Measurements from ENCODE around the gene LAD1. TPM values are rescaled to one million over a fixed set of nuclear protein-coding genes. Genes with fewer than 3 reads are reported as not detected.

LAD1 gene
- total RNA-seq, 1 donor from 2014 or later, result not detected

- H3K27ac Mint-ChIP-seq, result no peak overlapping the region
- peaks cover 9% of the 10 kb centered on the region for H3K27me3 Mint-ChIP-seq (ENCODE audit: insufficient read depth)
- H3K4me3 Mint-ChIP-seq, result no peak overlapping the region
- intact Hi-C loops (cut with micrococcal nuclease), result no loop called here
- DNase-seq (ENCODE audit: low spot score), result no peak
- H3K9me3 Mint-ChIP-seq, result no peaks in the 10 kb centered on the region
- H3K36me3 Mint-ChIP-seq (ENCODE audit: low read depth), result no peaks in the 10 kb centered on the region
- H3K4me1 Mint-ChIP-seq (ENCODE audit: low read depth), result no peaks in the 10 kb centered on the region
Measured at GRCh38 chr1:201344206-201345080, 54.7 kb downstream of the LAD1 start.

- Mint-ChIP-seq H3K27ac (no peak overlapping the region), H3K9me3 (no peaks in the 10 kb centered on the region), H3K36me3 (ENCODE audit: low read depth) (no peaks in the 10 kb centered on the region), H3K27me3 (ENCODE audit: insufficient read depth) (peaks cover 15% of the 10 kb centered on the region), H3K4me1 (ENCODE audit: low read depth) (no peaks in the 10 kb centered on the region), H3K4me3 (no peak overlapping the region)
- intact Hi-C loops (cut with micrococcal nuclease), result no loop called here
- DNase-seq (ENCODE audit: low spot score), result no peak
Measured at GRCh38 chr1:201341377-201341776, 57.7 kb downstream of the LAD1 start.

GRCh38 chr1:201336711-201337450, 62.2 kb downstream of the LAD1 start:
- Mint-ChIP-seq H3K27me3 (ENCODE audit: insufficient read depth) (peaks cover 15% of the 10 kb centered on the region), H3K27ac (no peak overlapping the region), H3K4me3 (no peak overlapping the region), H3K4me1 (ENCODE audit: low read depth) (no peaks in the 10 kb centered on the region), H3K36me3 (ENCODE audit: low read depth) (no peaks in the 10 kb centered on the region), H3K9me3 (no peaks in the 10 kb centered on the region)
- DNase-seq (ENCODE audit: low spot score), result no peak
- intact Hi-C loops (cut with micrococcal nuclease), result no loop called here

- no peak overlapping the region for H3K4me3 Mint-ChIP-seq
- no peaks in the 10 kb centered on the region for H3K4me1 Mint-ChIP-seq (ENCODE audit: low read depth)
- intact Hi-C loops (cut with micrococcal nuclease), result no loop called here
- no peaks in the 10 kb centered on the region for H3K9me3 Mint-ChIP-seq
- no peak for DNase-seq (ENCODE audit: low spot score)
- peaks cover 11% of the 10 kb centered on the region for H3K27me3 Mint-ChIP-seq (ENCODE audit: insufficient read depth)
- no peaks in the 10 kb centered on the region for H3K36me3 Mint-ChIP-seq (ENCODE audit: low read depth)
- no peak overlapping the region for H3K27ac Mint-ChIP-seq
Measured at GRCh38 chr1:201335901-201336300, 63.2 kb downstream of the LAD1 start.

GRCh38 chr1:201335174-201335870, 63.8 kb downstream of the LAD1 start:
- H3K9me3 Mint-ChIP-seq, result no peaks in the 10 kb centered on the region
- intact Hi-C loops (cut with micrococcal nuclease), result no loop called here
- no peak overlapping the region for H3K27ac Mint-ChIP-seq
- H3K36me3 Mint-ChIP-seq (ENCODE audit: low read depth), result no peaks in the 10 kb centered on the region
- DNase-seq (ENCODE audit: low spot score), result no peak
- H3K4me3 Mint-ChIP-seq, result no peak overlapping the region
- no peaks in the 10 kb centered on the region for H3K4me1 Mint-ChIP-seq (ENCODE audit: low read depth)
- peaks cover 11% of the 10 kb centered on the region for H3K27me3 Mint-ChIP-seq (ENCODE audit: insufficient read depth)

GRCh38 chr1:201334325-201335173, 64.6 kb downstream of the LAD1 start:
- intact Hi-C loops (cut with micrococcal nuclease), result no loop called here
- H3K4me3 Mint-ChIP-seq, result no peak overlapping the region
- peaks cover 14% of the 10 kb centered on the region for H3K27me3 Mint-ChIP-seq (ENCODE audit: insufficient read depth)
- no peak for DNase-seq (ENCODE audit: low spot score)
- H3K4me1 Mint-ChIP-seq (ENCODE audit: low read depth), result no peaks in the 10 kb centered on the region
- H3K27ac Mint-ChIP-seq, result no peak overlapping the region
- H3K9me3 Mint-ChIP-seq, result no peaks in the 10 kb centered on the region
- H3K36me3 Mint-ChIP-seq (ENCODE audit: low read depth), result no peaks in the 10 kb centered on the region

- intact Hi-C loops (cut with micrococcal nuclease), result no loop called here
- Mint-ChIP-seq H3K27me3 (ENCODE audit: insufficient read depth) (peaks cover 8% of the 10 kb centered on the region), H3K27ac (no peak overlapping the region), H3K36me3 (ENCODE audit: low read depth) (no peaks in the 10 kb centered on the region), H3K4me3 (no peak overlapping the region), H3K4me1 (ENCODE audit: low read depth) (no peaks in the 10 kb centered on the region), H3K9me3 (no peaks in the 10 kb centered on the region)
- no peak for DNase-seq (ENCODE audit: low spot score)
Measured at GRCh38 chr1:201332616-201333335, 66.3 kb downstream of the LAD1 start.

- no peaks in the 10 kb centered on the region for H3K9me3 Mint-ChIP-seq
- H3K4me1 Mint-ChIP-seq (ENCODE audit: low read depth), result no peaks in the 10 kb centered on the region
- DNase-seq (ENCODE audit: low spot score), result no peak
- peaks cover 10% of the 10 kb centered on the region for H3K27me3 Mint-ChIP-seq (ENCODE audit: insufficient read depth)
- H3K4me3 Mint-ChIP-seq, result no peak overlapping the region
- H3K36me3 Mint-ChIP-seq (ENCODE audit: low read depth), result no peaks in the 10 kb centered on the region
- intact Hi-C loops (cut with micrococcal nuclease), result no loop called here
- H3K27ac Mint-ChIP-seq, result no peak overlapping the region
Measured at GRCh38 chr1:201332021-201332420, 67.1 kb downstream of the LAD1 start.

GRCh38 chr1:201331166-201331565, 68.0 kb downstream of the LAD1 start:
- Mint-ChIP-seq H3K9me3 (no peaks in the 10 kb centered on the region), H3K27ac (no peak overlapping the region), H3K36me3 (ENCODE audit: low read depth) (no peaks in the 10 kb centered on the region), H3K27me3 (ENCODE audit: insufficient read depth) (peaks cover 10% of the 10 kb centered on the region), H3K4me3 (no peak overlapping the region), H3K4me1 (ENCODE audit: low read depth) (no peaks in the 10 kb centered on the region)
- intact Hi-C loops (cut with micrococcal nuclease), result no loop called here
- no peak for DNase-seq (ENCODE audit: low spot score)

Other genes with a start within 250 kb of the LAD1 start
- gene TMEM9, start 244.8 kb downstream of the LAD1 start, total RNA-seq, result 13.2 and 13.9 TPM in 2 replicates
- not detected in 2 replicates for gene IGFN1, start 208.5 kb downstream of the LAD1 start, total RNA-seq
- not detected in 2 replicates for gene PKP1, start 115.8 kb downstream of the LAD1 start, total RNA-seq
- gene TNNT2, start 21.6 kb downstream of the LAD1 start, total RNA-seq, result not detected in 2 replicates
- gene TNNI1, start 22.4 kb upstream of the LAD1 start, total RNA-seq, result not detected in 2 replicates
- gene PHLDA3, start 69.9 kb upstream of the LAD1 start, total RNA-seq, result 16.6 and 17.3 TPM in 2 replicates
- 66.0 and 66.2 TPM in 2 replicates for gene CSRP1, start 107.8 kb upstream of the LAD1 start, total RNA-seq
- gene NAV1, start 139.8 kb upstream of the LAD1 start, total RNA-seq, result 0.83 and 1.6 TPM in 2 replicates

Measured in activated T-helper 1 cell treated with anti-CD3 and anti-CD28 coated beads, Interleukin-12 subunit alpha, Interleukin-12 subunit beta, Interleukin-2, Interleukin-4 antibody, amounts not matched to agents 30 ng/mL and 10 ng/mL and 1 ng/mL, durations not matched to agents 14 hours and 24 hours and 36 hours (primary cell).